ENCODE data around the gene KCNMA1. TPM values are rescaled to one million over a fixed set of nuclear protein-coding genes. Genes with fewer than 3 reads are reported as not detected.

The KCNMA1 gene
- total and polyA plus RNA-seq, 9 of the 15 experiments (the other 6 are each of a cell fraction or from before 2014, with no cell fraction given) = 0.01 to 0.95 (median 0.15) TPM; not detected in 4

DNA sequence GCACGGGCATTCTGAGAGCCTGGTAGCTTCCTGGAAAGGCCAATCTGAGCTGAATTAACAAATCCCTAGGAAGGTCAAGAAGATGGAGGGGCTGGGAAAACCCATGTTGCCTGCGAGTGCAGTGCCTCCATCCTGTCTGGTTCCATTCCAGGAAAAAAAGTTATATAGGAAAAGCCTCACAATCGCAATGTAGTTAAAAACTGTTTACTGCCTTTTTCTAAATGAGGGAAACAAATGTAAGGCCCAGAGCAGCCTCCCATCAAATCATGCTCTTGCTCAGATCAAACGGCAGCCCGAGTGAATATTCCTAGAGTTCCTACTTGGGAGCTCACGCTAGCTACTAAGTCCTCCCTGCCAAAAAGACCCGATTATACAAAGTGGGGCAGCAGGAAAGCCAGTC is 179.9 kb downstream of the KCNMA1 start (continued):
- TF ChIP-seq, protein P1, sequence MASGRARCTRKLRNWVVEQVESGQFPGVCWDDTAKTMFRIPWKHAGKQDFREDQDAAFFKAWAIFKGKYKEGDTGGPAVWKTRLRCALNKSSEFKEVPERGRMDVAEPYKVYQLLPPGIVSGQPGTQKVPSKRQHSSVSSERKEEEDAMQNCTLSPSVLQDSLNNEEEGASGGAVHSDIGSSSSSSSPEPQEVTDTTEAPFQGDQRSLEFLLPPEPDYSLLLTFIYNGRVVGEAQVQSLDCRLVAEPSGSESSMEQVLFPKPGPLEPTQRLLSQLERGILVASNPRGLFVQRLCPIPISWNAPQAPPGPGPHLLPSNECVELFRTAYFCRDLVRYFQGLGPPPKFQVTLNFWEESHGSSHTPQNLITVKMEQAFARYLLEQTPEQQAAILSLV (tag; IDR thresholded peaks at IDR 0.05) = no peak
- TF ChIP-seq, protein P2, sequence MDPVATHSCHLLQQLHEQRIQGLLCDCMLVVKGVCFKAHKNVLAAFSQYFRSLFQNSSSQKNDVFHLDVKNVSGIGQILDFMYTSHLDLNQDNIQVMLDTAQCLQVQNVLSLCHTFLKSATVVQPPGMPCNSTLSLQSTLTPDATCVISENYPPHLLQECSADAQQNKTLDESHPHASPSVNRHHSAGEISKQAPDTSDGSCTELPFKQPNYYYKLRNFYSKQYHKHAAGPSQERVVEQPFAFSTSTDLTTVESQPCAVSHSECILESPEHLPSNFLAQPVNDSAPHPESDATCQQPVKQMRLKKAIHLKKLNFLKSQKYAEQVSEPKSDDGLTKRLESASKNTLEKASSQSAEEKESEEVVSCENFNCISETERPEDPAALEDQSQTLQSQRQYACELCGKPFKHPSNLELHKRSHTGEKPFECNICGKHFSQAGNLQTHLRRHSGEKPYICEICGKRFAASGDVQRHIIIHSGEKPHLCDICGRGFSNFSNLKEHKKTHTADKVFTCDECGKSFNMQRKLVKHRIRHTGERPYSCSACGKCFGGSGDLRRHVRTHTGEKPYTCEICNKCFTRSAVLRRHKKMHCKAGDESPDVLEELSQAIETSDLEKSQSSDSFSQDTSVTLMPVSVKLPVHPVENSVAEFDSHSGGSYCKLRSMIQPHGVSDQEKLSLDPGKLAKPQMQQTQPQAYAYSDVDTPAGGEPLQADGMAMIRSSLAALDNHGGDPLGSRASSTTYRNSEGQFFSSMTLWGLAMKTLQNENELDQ (CRISPR knock-in tag; IDR thresholded peaks at IDR 0.05; ENCODE audit: borderline replicate concordance) = no peak
- no peak for TF ChIP-seq CBX5 (IDR thresholded peaks at IDR 0.05; ENCODE audit: borderline replicate concordance, low read depth)

DNA sequence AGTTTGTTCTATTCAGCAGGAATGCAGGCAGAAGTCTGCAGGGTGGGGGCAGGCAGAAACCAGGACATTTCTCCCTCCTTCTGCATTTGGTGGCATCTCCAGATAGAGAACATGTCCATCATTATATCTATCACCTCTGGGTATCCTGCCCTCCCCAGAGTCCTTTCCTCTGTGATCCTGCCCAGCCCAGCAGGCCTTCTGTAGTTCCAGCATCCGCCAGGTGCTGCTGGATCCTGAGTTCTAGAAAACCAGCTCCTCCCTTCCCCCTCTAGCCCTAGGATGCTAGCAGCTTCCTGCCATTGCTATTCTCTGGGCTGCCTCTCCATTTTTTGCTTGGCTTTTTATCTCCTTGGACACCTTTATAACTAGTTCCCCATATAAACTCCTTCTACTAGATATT is 180.3 kb downstream of the KCNMA1 start:
- Histone ChIP-seq H3K9me1 (ENCODE audit: control insufficient read depth, insufficient read depth, low read length) (no peaks in the 10 kb centered on the region), H3K27me3 (ENCODE audit: control insufficient read depth in 2 of 2, insufficient read depth in 2 of 2, low read length in 2 of 2) (no peaks in the 10 kb centered on the region; a peak in 1 of 5 replicates), H2AFZ (ENCODE audit: low read depth, low read length) (no peak overlapping the region), H3K9me3 (replicated peaks; ENCODE audit: control insufficient read depth, insufficient read depth, low read depth, low read length) (no peaks in the 10 kb centered on the region), H3K4me3 (no peak overlapping the region), H3K4me1 (replicated peaks in 1 of 2; ENCODE audit: control insufficient read depth in 2 of 2, insufficient read depth in 2 of 2, low read length in 2 of 2) (no peaks in the 10 kb centered on the region), H3K4me2 (ENCODE audit: insufficient read depth, low read length) (no peak overlapping the region), H3K36me3 (ENCODE audit: control insufficient read depth, insufficient read depth, low read length) (no peaks in the 10 kb centered on the region), H3K9ac (ENCODE audit: insufficient read depth in 1 of 2, low read depth in 2 of 2, low read length in 2 of 2) (no peak overlapping the region), H4K20me1 (replicated peaks; ENCODE audit: control insufficient read depth, insufficient read depth, low read length) (0 out of 2 replicates have a peak, but pooled peaks cover 2% of the 10 kb centered on the region), H3K27ac (ENCODE audit: extremely low read depth, low read depth, low read length) (no peak overlapping the region), H3K79me2 (ENCODE audit: control insufficient read depth, insufficient read depth, low read length) (no peaks in the 10 kb centered on the region)
- FAIRE-seq = no peak
- no peak for DNase-seq (ENCODE audit: extremely low read depth in 1 of 4, low spot score in 3 of 4)
- ChIA-PET POLR2A (interaction anchor here (1.0 kb wide), 1 partner anchor 10 kb away, joined by 3 read pairs; no protein-coding TSS in a partner anchor), CTCF (ENCODE audit: low intra/inter-chr PET ratio) (no interaction called here)
- intact Hi-C loops (cut with micrococcal nuclease) (no loop called here), in situ Hi-C loops (cut with MboI) (no loop called here)
- no TSS peak for BruUV-seq (replicated peaks)
- 0% methylated on average over 1 of the region's 1 CpG for WGBS (ENCODE audit: insufficient coverage, low coverage, missing lambda C conversion rate)
- no peak for ATAC-seq
- TF ChIP-seq NCOA1 (IDR thresholded peaks at IDR 0.05; ENCODE audit: low read depth) (no peak), KLF6 (CRISPR knock-in tag; IDR thresholded peaks at IDR 0.05; ENCODE audit: borderline replicate concordance) (no peak), NONO (IDR thresholded peaks at IDR 0.05; ENCODE audit: low read depth in 2 of 2, low read length in 1 of 2) (no peak), ZBTB7A (IDR thresholded peaks at IDR 0.05; ENCODE audit: borderline replicate concordance, control insufficient read depth, low read depth, low read length) (no peak), ZNF79 (CRISPR knock-in tag; IDR thresholded peaks at IDR 0.05; ENCODE audit: low read depth) (no peak), SREBF1 (IDR thresholded peaks at IDR 0.05; ENCODE audit: borderline replicate concordance, low read depth, low read length) (no peak), STAG1 (CRISPR knock-in tag; IDR thresholded peaks at IDR 0.05; ENCODE audit: borderline replicate concordance) (no peak), ZNF431 (CRISPR knock-in tag; IDR thresholded peaks at IDR 0.05) (no peak), RCOR1 (IDR thresholded peaks at IDR 0.05; ENCODE audit: borderline replicate concordance in 1 of 2, low read depth in 2 of 2, low read length in 2 of 2) (no peak)
- TF ChIP-seq, protein P3, sequence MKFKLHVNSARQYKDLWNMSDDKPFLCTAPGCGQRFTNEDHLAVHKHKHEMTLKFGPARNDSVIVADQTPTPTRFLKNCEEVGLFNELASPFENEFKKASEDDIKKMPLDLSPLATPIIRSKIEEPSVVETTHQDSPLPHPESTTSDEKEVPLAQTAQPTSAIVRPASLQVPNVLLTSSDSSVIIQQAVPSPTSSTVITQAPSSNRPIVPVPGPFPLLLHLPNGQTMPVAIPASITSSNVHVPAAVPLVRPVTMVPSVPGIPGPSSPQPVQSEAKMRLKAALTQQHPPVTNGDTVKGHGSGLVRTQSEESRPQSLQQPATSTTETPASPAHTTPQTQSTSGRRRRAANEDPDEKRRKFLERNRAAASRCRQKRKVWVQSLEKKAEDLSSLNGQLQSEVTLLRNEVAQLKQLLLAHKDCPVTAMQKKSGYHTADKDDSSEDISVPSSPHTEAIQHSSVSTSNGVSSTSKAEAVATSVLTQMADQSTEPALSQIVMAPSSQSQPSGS (CRISPR knock-in tag; IDR thresholded peaks at IDR 0.05) = no peak
- TF ChIP-seq, protein P4, sequence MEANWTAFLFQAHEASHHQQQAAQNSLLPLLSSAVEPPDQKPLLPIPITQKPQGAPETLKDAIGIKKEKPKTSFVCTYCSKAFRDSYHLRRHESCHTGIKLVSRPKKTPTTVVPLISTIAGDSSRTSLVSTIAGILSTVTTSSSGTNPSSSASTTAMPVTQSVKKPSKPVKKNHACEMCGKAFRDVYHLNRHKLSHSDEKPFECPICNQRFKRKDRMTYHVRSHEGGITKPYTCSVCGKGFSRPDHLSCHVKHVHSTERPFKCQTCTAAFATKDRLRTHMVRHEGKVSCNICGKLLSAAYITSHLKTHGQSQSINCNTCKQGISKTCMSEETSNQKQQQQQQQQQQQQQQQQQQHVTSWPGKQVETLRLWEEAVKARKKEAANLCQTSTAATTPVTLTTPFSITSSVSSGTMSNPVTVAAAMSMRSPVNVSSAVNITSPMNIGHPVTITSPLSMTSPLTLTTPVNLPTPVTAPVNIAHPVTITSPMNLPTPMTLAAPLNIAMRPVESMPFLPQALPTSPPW (CRISPR knock-in tag; IDR thresholded peaks at IDR 0.05) = no peak
